ENCODE measurements around the gene EPAS1.

EPAS1 gene

GRCh38 chr2:46367286-46367685 is 70.1 kb downstream of the EPAS1 start:
- no peak for DNase-seq

DNA sequence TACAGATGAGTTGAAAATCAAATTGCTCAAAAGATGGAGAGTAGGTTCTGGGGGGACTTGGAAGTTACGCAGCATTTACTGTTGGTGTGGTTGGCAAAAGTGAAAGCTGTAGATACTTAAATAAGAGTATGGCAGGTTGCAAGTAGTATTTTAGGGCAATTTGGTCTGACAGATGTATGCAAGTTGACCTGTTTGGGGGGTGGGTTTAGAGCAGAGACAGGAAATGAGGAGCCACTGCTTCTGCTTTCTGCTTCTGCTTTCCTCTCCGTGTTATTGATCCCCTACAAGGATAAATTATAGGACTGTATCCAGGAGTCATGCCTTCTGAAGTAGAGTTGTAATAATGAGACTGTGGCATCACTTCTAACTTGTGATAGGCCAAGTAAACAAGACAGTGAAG is 71.2 kb downstream of the EPAS1 start:
- DNase-seq: peak; percentile 53

DNA sequence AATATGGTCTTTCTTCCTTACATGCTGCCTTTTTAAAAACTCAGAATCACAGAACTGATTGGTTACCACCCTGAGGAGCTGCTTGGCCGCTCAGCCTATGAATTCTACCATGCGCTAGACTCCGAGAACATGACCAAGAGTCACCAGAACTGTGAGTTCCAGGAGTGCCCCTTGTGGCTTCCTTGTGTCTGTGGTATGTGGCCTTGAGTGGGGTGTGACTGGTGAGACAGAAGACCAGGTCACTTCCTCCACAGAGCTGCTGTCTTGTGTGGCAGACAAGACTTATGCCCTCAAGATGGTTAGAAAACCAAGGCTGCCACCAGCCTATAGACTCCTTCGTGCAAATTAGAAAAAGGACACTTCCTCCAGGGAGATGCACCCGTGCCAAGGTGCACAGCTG is 72.6 kb downstream of the EPAS1 start:
- peak; percentile 30 for DNase-seq

DNA sequence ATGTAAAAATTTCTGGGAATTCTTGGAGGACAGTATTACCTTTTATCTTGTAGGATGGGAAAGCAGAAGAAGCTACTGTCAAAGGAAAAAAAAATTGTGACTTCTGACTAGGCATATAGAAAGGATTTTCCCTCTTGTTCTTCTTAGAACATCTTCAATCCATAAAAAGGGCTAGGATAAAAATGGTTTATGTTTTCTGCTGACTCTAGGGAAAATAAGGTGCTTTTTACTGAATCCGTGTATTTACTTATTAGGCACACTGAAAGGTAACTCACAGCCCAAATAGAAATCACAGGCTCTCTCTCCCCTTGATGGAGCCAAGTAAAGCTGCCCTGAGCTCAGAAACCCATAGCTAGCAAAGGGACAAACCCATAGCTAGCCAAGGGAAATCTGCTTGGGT is 74.6 kb downstream of the EPAS1 start:
- no peak for DNase-seq

GRCh38 chr2:46372475-46372874 is 75.3 kb downstream of the EPAS1 start:
- no peak for DNase-seq

GRCh38 chr2:46373238-46373637 is 76.0 kb downstream of the EPAS1 start:
- no peak for DNase-seq

GRCh38 chr2:46375566-46376125 is 78.4 kb downstream of the EPAS1 start:
- no peak for DNase-seq

- no peak for DNase-seq
Observed at GRCh38 chr2:46376586-46376985, 79.4 kb downstream of the EPAS1 start.

DNA sequence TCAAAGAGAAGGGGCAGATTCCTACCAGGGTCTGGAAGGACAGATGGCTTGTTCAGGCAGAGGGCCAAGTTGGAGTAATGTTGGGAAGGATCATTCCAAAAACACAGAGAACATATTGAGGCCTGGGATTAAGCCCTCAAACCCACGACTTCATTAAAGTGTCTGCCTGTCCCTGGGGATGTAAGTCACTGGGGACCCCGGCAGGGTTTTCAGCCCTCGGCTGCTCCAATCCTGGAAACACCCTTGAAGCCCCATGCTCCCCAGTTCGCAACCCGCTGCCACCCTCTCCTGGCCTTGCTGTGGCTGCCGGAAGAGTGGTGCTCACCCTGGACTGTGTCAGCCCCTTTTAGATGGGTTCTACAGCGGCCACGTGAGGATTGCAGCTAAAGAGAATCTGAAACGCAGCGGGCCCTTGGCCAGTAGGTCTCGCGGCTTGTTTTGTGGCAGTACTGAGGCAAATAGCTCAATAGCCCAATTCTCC is 79.9 kb downstream of the EPAS1 start:
- DNase-seq: no peak

GRCh38 chr2:46377666-46378560 is 80.7 kb downstream of the EPAS1 start:
- no peak for DNase-seq

DNA sequence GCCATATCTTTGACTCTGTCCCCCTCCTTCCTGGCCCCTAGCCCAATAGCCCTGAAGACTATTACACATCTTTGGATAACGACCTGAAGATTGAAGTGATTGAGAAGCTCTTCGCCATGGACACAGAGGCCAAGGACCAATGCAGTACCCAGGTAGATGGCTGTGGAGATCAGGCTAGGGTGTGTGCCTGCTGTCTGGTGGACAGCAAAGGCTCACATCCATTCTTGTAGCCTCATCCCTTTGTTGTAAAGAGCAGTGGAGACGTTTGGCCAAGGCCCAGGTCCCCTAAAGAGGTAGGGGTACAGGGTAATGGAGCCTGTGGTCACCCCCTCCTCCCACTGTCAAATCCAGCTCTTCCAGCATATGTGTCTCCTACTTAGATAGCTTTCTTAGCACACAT is 81.4 kb downstream of the EPAS1 start:
- DNase-seq: no peak

GRCh38 chr2:46379213-46380037 is 82.2 kb downstream of the EPAS1 start:
- DNase-seq: no peak

GRCh38 chr2:46380038-46380940 is 83.1 kb downstream of the EPAS1 start:
- no peak for DNase-seq

DNA sequence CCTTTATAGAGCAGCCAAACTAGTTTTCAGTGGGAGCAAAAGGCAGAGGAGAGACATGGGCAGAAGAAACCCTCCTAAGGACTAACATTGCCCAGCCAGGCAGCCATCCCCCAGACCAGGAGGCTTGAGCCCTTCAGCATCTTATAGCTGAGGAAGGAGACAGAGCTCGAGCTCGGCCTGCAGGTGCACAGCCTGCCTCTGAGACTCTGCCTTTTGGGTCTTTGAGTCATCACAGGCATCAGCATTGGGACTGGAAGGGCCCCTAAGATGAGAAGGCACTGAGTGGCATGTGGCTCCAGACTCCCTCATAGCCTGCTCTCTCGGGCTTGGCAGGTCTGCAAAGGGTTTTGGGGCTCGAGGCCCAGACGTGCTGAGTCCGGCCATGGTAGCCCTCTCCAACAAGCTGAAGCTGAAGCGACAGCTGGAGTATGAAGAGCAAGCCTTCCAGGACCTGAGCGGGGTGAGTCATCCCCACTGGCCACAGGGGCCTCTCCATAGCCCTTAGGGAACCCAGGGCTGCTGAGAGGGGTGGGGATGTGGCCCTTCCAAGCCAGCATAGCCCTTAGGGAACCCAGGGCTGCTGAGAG is 84.1 kb downstream of the EPAS1 start:
- DNase-seq: no peak

GRCh38 chr2:46381871-46382270 is 84.7 kb downstream of the EPAS1 start:
- no peak for DNase-seq

DNA sequence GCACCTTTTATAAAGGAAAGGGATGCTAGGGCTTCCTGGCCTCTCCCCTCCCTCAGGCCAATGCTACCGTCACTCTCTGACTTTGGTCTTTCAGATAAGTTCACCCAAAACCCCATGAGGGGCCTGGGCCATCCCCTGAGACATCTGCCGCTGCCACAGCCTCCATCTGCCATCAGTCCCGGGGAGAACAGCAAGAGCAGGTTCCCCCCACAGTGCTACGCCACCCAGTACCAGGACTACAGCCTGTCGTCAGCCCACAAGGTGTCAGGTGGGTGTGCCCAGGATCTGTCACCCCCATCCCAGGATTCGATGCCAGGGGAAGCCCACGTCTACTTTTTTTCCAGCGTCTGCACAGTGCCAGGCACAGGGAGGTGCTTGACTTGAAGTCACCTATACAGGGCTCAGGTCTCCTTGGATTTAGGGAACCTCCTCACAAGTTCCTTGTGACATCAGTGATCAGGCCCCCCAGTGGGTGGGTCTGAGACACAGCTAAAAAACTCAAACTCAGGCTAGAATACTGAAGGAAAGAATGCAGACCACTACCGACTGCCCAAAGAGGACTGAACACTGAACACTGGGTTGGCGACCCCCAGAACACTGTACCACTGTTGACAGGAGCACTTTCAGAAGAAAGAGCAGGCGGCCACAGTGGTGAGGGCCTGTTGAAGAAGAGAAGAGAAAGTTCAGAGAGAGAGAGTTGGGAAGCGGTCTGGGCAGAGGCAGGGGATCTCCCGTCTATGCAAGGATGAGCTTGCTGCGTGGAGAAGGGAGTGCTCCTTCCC is 85.3 kb downstream of the EPAS1 start:
- DNase-seq: no peak

GRCh38 chr2:46383113-46383395 is 85.8 kb downstream of the EPAS1 start:
- DNase-seq: no peak

GRCh38 chr2:46383784-46384456 is 86.7 kb downstream of the EPAS1 start:
- no peak for DNase-seq

DNA sequence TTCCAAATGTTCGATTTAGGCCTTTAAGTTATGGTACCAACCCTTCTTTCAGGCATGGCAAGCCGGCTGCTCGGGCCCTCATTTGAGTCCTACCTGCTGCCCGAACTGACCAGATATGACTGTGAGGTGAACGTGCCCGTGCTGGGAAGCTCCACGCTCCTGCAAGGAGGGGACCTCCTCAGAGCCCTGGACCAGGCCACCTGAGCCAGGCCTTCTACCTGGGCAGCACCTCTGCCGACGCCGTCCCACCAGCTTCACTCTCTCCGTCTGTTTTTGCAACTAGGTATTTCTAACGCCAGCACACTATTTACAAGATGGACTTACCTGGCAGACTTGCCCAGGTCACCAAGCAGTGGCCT is 87.2 kb downstream of the EPAS1 start:
- DNase-seq: no peak

GRCh38 chr2:46385786-46386577 is 88.8 kb downstream of the EPAS1 start:
- DNase-seq: peak; percentile 85
